ENCODE results near the gene ATF7.
"Not testable (repeated sequence)": the region's sequence is repeated elsewhere in the genome, so short reads cannot be mapped to it uniquely, and the experiment has no call there.

Gene ATF7

DNA sequence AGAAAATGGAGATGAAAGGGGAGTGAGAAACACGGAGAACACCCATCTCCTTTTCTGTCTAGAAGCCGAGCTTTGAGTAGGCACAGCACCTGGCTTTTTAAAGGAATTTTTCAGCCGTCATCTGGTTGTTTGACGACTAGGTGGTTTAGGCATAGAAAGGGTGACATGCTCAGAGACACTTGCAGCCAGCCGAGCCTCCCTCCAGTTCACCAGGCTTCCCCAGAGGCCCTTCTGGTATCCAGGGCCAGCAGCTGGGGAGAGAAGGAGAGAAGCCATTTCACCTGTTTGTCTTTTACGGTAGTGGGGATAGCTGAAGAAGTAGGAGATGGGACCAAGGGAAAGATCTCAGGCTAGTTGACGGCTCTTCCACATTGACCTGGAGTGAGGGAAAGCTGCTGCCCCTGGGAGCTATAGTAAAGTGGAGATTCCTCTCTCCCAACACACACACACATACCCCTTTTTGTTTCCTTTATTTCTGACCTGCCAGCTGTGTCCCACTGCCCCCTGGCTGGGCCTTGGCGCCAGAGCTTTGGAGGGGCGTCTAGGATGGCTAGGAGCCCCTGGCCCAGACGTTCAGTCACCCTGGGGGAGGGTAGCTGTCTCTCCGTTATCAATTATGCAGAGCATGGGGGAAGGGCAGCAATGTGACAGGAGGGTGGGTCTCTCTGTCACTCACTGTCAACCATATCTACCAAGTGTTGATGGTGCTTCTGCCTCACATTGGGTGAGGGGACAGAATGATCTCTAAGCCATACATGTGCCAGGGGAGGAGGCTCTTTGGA, 132.4 kb downstream of the ATF7 start:
- TF ChIP-seq ZNF274 (IDR thresholded peaks at IDR 0.05; ENCODE audit: low read depth, low read length) = no peak
- peak overlapping the region; percentile 74; the same call in 1 of the 2 replicates for H3K4me3 ChIP-seq (ENCODE audit: low read length)

DNA sequence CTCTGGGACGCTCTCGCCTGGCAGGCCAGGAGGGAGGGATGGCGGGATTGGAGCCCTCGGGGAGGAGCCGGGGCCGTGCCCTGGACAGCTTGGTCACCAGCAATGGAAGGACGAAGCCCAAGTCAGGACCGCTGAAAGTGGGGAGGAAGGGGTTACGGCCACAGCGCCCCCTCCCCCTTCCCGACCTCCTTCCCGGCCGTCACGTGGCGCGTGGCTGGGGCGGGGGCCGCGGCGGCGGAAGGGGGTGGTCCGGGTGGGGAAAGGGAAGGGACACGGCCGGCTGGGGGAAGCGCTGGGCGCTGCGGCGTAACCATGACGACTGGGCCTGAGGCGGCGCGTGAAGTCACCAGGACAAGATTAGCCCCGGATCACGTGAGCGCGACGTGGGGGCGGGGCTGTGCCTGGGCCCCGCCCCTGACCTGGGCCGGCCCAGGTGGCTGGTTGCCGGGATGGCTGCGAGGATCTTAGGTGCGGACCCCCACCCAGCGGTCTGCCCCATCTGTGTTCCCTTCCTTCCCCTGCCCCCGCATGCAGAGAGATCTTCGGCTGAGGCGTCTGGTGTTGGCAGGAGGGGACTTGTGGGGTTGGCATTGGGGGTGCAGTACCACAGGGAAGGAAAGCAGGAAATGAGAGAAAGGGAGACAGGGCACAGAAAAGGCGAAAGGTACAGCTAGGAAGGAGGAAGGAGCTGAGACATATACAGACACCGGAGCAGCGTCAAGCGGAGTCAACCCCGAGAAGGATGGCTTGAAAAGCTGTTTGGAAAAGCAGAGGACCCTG, 133.2 kb downstream of the ATF7 start:
- TF ChIP-seq ZNF274 (IDR thresholded peaks at IDR 0.05; ENCODE audit: low read depth, low read length) = no peak
- peak overlapping the region; percentile 74 for H3K4me3 ChIP-seq (ENCODE audit: low read length)

DNA sequence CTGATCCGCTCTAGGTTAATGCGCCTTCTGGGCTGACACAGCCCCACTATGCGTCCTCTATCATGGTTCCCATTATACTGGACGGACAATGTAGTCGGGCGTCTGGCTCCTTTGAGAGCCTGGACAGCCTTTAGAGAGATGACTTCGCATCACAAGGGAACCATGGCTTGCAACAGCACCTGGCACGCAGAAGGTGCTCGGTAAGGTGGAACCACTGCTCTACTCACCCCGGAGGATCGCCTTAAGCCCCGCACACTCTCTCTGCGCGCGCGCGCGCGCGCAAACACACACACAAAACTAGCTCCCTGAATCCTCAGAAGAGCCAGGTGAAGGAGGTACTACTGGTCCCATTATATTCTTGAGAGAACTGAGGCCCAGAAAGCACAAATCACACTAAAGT, 134.0 kb downstream of the ATF7 start:
- no peak overlapping the region for H3K4me3 ChIP-seq (ENCODE audit: low read length)
- no peak for TF ChIP-seq ZNF274 (IDR thresholded peaks at IDR 0.05; ENCODE audit: low read depth, low read length)

GRCh38 chr12:53489242-53489864, 136.8 kb downstream of the ATF7 start:
- no peak overlapping the region for H3K4me3 ChIP-seq (ENCODE audit: low read length)
- no peak for TF ChIP-seq ZNF274 (IDR thresholded peaks at IDR 0.05; ENCODE audit: low read depth, low read length)

DNA sequence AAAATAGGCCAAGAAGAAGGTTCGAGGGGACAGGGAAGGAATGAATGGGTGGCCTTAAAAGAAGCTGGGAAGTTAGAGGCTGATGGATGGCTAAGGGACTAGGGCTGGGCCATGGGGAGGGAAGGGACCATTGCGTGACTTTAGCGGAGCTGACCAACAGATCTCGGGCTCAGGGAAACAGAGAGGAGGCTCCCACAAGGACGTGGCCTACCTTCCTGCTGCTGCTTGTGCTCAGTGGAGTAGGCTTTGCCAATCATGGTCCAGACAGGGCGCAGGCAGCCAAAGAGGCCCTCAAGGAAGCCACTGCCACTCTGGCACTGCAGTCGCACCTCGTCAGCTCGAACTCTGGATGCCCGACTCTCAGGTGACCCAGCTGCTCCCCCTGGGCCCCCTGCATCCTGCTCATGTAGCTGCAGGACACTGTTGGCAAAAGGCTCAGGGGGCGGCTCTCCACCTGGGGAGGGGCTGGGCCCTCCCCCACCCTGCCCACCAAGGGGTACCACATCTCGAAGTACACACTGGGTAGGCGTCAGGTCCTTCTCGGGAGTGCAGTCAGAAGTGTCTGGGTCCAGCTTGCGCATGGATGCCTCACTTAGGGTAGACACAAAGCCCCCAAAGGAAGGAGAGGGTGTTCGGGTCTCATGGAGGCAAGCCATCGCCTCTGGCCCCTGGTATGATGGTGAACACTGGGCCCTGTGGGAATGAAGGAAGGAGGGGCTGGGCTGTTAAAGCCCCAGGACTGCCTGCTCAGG, 139.3 kb downstream of the ATF7 start:
- no peak overlapping the region for H3K4me3 ChIP-seq (ENCODE audit: low read length)
- no peak for TF ChIP-seq ZNF274 (IDR thresholded peaks at IDR 0.05; ENCODE audit: low read depth, low read length)

- TF ChIP-seq ZNF274 (IDR thresholded peaks at IDR 0.05; ENCODE audit: low read depth, low read length) = no peak
- no peak overlapping the region for H3K4me3 ChIP-seq (ENCODE audit: low read length)
Measured at GRCh38 chr12:53485955-53486735, 140.0 kb downstream of the ATF7 start.

- no peak for TF ChIP-seq ZNF274 (IDR thresholded peaks at IDR 0.05; ENCODE audit: low read depth, low read length)
- H3K4me3 ChIP-seq (ENCODE audit: low read length) = no peak overlapping the region
Measured at GRCh38 chr12:53484686-53485575, 141.3 kb downstream of the ATF7 start.

GRCh38 chr12:53483979-53484377, 142.2 kb downstream of the ATF7 start:
- no peak overlapping the region for H3K4me3 ChIP-seq (ENCODE audit: low read length)
- no peak for TF ChIP-seq ZNF274 (IDR thresholded peaks at IDR 0.05; ENCODE audit: low read depth, low read length)

GRCh38 chr12:53483225-53483978, 142.8 kb downstream of the ATF7 start:
- no peak overlapping the region for H3K4me3 ChIP-seq (ENCODE audit: low read length)
- no peak for TF ChIP-seq ZNF274 (IDR thresholded peaks at IDR 0.05; ENCODE audit: low read depth, low read length)

- no peak for TF ChIP-seq ZNF274 (IDR thresholded peaks at IDR 0.05; ENCODE audit: low read depth, low read length)
- H3K4me3 ChIP-seq (ENCODE audit: low read length) = no peak overlapping the region
Measured at GRCh38 chr12:53482626-53483168, 143.5 kb downstream of the ATF7 start.

DNA sequence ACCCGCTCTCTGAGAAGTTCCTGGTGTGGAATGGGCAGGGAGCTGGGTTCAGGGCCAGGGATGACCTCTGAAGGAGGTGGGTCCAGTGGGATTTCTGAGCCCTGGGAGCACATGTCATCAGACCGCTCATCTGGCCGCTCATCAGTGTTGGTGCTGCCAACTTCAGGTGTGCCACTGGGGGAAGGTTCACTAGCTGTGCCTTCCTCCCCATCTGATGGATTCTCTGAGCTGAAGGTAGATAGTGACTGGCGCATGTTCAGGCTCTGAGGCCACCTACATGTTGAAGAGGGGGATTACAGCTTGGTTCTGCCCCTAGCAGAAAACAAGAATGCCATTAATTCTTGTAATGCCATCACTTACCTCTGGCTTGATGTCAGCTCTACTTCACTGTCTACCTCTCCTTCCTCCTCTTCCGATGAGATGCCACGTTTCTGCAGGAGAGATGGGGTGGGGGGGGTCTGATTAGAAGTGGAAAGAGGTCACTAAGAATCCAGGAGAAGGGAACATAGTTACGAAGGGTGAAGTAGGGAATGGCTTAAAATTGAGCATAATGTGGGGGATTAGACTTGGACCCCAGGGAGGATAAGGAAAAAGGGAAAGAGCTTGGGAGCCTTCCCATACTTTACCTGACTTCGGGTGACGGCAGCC, 144.1 kb downstream of the ATF7 start:
- H3K4me3 ChIP-seq (ENCODE audit: low read length) = no peak overlapping the region
- no peak for TF ChIP-seq ZNF274 (IDR thresholded peaks at IDR 0.05; ENCODE audit: low read depth, low read length)

GRCh38 chr12:53481458-53481857, 144.7 kb downstream of the ATF7 start:
- H3K4me3 ChIP-seq (ENCODE audit: low read length) = not testable (repeated sequence)
